HG03139 (cell line): Measurements from ENCODE around the gene ADSS2.
"Not testable (repeated sequence)": the region's sequence is repeated elsewhere in the genome, so short reads cannot be mapped to it uniquely, and the experiment has no call there.

Source experiments
- ATAC-seq: cut with Tn5 transposase; IDR thresholded peaks from one replicate; pipeline ENCODE4 v1.9.1; 2021; ENCODE audit not compliant: unreplicated experiment

The ADSS2 gene

DNA sequence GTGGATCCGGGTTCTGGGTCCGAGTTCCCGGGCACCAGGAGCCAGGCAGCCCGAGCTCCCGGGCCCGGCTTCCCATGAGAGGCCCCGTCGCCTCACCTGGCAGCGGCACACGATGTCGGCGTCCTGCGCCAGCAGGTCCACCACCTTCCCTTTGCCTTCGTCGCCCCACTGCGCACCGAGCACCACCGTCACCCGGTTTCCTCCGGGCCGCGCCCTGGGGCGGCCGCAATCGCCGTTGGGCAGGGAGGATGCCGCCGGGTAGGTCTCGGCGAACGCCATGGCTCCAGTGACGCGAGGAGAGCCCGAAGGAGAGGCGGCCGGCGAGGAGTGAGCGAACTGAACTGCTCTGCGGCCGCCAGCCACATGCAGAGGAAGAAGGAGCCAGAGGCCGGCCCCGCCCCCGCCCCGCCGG lies at the start of gene ADSS2:
Gene ADSS2, minus strand, starts transcription at position 371 of the 412 bp plus-strand sequence. Its CDS starts 92 bp downstream, at position 279.
- no peak for ATAC-seq

GRCh38 chr1:244500515-244500914 lies 48.8 kb upstream of the ADSS2 start:
- ATAC-seq, result not testable (repeated sequence)

DNA sequence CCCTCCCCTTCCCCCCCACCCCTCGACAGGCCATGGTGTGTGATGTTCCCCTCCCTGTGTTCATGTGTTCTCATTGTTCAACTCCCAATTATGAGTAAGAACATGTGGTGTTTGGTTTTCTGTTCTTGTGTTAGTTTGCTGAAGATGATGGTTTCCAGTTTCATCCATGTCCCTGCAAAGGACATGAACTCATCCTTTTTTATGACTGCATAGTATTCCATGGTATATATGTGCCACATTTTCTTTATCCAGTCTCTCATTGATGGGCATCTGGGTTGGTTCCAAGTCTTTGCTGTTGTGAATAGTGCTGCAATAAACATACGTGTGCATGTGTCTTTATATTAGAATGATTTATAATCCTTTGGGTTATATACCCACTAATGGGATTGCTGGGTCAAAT lies 47.8 kb upstream of the ADSS2 start:
- not testable (repeated sequence) for ATAC-seq

DNA sequence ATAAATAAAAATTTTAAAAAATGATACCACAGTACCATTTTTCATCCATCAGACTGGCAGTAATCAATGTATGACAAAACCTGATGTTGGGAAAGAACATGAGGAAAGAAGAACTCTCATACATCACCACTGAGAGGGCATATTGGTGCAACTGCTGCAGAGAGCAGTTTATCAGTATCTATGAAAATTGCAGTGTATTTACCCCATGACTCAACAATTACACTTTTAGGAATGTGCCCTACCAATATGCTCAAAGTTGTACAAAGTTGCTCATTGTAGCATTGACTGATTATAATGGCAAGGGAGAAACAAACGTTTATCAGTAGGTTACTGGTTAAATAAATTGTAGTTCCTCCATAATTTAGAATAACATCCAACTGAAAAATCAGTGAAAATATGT lies 46.1 kb upstream of the ADSS2 start:
- ATAC-seq, result no peak

- ATAC-seq, result no peak
These were observed 44.5 kb upstream of the ADSS2 start for GRCh38 chr1:244496186-244496585.

DNA sequence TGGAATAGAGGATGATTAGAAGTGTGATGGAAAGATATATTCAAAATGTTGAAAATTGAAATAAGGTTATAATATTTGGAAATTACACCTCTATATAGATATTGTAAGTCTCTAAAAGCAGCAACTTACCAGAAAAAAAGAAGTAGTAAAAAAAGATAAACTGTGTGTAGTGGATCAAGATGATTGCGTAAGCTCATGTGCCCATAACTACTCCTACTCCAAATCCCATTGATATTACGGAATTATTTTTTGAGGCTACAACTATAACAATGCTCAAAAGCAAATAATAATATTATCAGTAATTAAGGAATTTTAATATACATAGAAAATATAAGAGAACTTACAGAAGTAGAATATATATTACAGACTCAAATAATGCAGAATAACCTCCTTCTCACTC lies 42.9 kb upstream of the ADSS2 start:
- no peak for ATAC-seq

DNA sequence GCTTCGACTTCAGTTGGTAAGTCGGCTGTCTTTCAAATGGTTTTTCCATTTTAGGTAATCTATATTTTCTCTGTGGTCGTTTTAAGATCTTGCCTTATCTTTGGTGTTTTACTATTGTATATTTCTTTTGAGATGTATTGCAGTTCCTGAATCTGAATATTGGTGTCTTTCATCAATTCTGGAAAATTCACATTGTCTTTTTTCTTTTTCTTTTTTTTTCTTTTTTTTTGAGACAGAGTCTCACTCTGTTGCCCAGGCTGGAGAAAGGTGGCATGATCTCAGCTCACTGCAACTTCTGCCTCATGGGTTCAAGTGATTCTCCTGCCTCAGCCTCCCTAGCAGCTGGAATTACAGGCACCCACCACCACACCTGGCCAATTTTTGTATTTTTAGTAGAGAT lies 33.3 kb upstream of the ADSS2 start:
- not testable (repeated sequence) for ATAC-seq

- ATAC-seq, result no peak
These were observed 21.4 kb upstream of the ADSS2 start for GRCh38 chr1:244473059-244473605.

DNA sequence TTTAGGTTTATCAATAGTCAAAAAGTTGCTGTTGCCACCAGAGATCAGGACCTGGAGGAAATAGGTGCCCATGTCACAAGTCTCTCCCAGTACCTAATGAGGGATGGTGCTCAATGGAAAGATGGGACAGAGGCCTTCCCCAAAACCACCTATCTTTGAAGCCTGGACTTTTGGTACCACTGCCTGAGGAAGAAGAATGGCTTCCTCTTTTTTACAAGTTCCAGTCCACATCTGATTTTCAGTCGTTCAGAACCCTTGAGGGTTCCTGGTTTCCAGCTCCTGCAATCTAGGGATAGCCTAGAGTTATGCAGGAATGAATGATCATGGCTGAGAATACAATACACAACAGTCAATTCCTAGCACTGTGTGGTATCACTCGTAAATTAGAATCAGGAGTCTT lies 15.0 kb upstream of the ADSS2 start:
- no peak for ATAC-seq

- peak; percentile 99 for ATAC-seq
These were observed 9.7 kb upstream of the ADSS2 start, which contains the start of gene CATSPERE for GRCh38 chr1:244461245-244462071. TSS of gene CATSPERE (plus strand) at chr1:244461273. CDS start at chr1:244461430, 157 bp downstream.

GRCh38 chr1:244460197-244460596 lies 8.5 kb upstream of the ADSS2 start:
- ATAC-seq, result no peak

- ATAC-seq, result no peak
These were observed 7.1 kb upstream of the ADSS2 start for GRCh38 chr1:244458781-244459180.

GRCh38 chr1:244456586-244456985 lies 4.9 kb upstream of the ADSS2 start:
- ATAC-seq, result no peak

DNA sequence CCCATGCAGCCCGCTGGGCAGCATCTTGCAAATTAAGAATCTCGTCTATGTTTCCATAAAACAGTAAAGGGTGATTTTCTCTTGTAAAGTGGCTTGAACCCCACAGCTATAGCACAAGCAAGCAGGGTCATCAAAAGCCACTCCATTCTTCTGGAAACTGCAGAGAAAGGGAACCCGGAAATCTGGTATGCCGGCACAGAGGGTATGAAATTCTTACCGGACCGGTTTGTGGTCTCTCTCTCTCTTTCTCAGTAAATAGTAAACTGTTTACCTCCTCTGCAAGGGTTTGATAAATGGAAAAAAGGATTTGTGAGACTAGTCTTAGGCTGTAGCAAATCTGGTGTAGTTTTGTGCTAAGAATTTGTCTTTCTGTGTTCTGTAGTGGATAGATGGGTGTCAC lies 2.7 kb upstream of the ADSS2 start:
- ATAC-seq, result no peak

DNA sequence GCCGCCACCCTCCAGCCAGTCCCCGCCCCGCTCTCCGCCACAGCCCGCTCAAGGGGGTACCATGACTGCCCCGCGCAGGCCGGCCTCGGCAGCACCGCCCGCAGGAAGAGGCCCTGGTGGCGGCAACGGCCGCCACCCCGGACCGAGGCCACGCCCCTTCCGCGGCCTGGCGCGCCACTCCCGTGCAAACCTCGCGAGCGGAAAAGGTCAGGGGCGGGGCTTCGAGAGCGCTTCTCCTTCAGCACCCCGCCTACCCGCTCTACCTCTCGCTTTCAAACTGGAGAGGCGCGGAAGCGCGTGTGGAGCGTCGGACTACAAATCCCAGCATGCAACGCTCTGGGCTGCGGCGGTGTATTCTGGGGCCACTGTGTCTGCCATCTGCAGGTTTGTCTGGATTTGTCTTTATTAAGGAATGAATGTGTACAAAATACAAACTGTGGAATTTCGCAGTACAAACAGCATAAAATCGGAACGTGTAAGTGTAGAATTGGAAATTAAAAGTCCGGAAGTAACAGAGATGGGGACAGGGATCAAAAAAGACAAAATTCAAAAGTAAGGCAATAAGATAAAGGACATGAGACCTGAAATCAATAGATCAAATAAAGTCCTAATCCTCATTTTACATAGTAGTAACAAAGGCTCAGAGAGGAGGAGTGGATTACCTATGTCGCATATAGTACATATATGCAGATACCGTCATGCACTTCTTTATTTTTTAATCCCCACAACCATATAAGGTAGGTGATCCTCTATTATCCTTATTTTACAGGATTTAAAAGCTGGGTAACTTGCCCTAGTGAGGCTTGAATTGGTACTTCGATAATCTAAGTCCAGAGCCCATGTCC lies 464 bp upstream of the ADSS2 start:
- ATAC-seq, result peak; percentile 94

DNA sequence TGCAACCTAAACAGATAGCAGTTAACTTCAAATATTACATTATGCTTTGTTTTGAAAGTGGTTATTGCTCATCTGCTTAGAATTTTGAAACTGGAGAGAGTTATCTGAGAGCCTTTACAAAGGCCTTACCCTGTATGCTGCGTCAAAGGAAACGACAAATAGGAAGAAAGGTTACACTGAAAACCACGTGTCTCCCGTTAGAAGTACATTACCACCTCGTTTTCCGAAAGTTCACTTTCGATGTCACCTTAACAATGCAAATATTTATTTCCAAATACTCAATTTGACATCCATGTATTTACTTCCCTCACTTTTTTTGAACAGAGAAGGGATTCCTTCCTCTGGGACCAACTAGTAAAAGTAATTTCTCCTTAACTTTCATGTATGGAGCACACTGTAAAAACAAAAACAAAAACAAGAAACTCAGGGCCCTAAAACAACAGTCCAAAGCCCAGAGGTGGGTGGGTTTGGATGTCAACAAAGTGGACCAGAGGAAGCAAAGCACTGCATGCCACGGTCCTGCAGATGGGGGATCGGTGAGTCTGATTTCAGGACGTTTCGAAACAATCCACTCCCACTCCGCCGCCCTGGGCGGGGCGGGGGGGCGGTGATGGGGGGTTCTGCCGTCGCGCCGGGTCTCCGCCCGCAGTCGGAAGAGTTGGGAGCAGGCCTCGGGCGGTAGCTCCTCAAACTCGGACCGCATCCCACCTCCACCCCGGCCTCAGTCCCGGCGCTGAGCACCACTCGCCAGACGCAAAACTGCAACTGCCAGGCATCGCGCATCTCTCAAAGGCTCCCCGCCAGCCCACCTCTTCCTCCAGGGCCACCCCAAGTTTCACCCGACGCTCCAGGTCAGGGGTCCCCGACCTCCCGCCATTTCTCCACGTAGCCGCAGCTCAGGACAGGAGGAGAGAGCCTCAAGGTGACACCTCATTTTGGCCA lies 841 bp downstream of the ADSS2 start:
- ATAC-seq, result peak; percentile 10

DNA sequence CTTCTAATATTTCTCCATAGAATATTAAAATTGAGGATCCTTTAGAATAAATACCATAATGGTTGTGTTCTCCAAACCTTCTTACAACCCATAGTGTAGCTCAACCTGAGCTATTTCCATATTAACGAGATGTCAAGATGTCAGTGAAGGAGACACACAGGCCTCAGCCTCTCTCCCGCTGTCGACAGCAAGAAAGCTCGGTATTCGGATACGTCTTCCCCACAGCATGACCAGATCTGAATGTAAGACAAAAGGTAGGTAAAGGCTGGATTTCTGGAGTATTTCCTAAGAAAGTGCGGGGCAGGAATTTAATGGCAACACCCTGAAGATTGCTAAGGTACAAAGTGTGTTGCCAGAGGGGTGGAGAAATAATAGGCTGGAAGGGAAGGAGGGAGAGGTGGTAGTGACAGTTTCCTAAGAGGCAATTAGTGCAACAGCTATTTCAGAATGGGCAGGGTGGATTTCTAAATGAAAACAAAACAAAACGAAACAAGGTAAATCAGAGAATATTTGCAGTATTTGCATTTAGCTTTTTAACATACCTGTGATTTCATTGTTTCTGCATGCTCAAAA lies 1.7 kb downstream of the ADSS2 start:
- no peak for ATAC-seq

DNA sequence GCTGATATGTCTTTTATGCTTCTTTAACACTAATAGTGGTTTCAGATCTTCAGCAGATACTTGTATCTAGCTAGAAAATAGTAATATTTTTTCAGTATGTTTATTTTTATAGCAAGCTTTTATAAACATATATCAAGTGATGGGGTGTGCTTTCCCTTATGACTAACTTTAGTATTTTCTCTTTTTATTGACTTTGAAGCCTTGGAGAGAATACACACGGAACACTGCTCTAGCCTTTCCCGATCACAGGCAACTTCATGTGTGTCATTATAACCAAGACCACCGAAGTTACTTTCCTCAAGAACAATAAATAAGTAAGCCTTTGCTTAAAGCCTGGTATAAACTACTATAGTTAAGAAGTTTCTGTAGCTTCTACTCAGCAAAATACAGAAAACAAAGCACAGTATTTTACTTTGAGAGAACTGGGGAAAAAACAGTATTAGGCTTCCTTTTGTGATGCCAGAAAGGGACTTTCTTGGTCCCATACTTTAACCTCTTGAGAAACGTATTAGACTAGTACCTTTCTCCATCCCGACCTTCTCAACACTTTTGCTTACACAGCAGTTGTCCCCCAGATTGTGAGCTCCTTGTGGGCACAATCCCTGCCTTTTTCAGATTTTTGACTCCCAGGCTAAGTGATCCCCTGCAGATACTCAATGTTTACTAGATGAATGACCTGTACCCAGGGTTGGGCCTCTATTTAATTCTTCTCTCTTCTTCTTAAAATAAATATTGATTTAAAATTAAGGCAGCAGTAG lies 3.3 kb downstream of the ADSS2 start:
- ATAC-seq, result no peak

GRCh38 chr1:244447552-244447951 lies 4.2 kb downstream of the ADSS2 start:
- no peak for ATAC-seq
